ENCODE results near the gene DDIAS. TPM values are rescaled to one million over a fixed set of nuclear protein-coding genes. Genes with fewer than 3 reads are reported as not detected.

Gene DDIAS
- total RNA-seq, 2 donors from 2014 or later = 1.2 TPM; not detected in 1

DNA sequence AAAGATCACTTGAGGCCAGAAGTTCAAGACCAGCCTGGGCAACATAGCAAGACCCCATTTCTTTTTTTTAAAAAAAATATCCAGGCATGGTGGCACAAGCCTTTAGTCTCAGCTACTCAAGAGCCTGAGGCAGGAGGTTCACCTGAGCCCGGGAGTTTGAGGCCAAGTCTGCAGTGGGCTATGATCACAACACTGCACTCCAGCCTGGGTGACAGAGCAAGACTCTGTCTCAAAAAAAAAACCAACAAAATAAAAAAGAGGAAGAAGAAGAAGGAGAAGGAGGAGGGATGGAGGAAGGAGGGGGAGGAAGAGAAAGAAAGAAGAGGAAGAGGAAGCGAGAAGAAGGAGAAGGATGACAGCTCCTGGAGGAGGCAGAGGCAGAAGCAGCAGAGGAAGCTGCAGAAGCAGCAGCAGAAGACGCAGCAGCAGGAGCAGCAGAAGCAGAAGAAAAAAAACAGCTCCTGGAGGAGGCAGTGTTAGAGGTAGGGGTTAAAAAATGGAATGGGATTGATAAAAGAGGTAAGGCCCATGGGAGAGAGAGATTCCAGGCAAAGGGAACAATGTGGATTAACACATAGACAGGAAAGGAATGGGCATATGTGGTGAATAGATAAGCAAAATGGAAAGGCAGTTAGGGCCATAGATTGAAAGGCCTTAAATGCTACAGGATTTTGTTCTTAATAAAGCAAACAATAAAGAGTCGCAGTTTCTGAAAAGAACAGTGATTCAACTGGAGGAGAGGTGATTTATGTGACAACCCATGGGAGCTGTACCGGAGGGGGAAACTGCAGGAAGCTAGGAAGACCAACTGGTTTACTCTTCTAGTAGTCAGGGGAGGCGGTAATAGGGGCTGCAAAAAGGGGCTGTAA lies 12.2 kb upstream of the DDIAS start:
- TF ChIP-seq, protein P1, sequence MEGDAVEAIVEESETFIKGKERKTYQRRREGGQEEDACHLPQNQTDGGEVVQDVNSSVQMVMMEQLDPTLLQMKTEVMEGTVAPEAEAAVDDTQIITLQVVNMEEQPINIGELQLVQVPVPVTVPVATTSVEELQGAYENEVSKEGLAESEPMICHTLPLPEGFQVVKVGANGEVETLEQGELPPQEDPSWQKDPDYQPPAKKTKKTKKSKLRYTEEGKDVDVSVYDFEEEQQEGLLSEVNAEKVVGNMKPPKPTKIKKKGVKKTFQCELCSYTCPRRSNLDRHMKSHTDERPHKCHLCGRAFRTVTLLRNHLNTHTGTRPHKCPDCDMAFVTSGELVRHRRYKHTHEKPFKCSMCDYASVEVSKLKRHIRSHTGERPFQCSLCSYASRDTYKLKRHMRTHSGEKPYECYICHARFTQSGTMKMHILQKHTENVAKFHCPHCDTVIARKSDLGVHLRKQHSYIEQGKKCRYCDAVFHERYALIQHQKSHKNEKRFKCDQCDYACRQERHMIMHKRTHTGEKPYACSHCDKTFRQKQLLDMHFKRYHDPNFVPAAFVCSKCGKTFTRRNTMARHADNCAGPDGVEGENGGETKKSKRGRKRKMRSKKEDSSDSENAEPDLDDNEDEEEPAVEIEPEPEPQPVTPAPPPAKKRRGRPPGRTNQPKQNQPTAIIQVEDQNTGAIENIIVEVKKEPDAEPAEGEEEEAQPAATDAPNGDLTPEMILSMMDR (IDR thresholded peaks at IDR 0.05) = no peak
- no peaks in the 10 kb centered on the region for H3K4me1 ChIP-seq (ENCODE audit: control insufficient read depth in 1 of 2, low read depth in 2 of 2)
- no peak overlapping the region for H3K4me3 ChIP-seq
- no peak for ATAC-seq (ENCODE audit: insufficient number of reproducible peaks, low FRiP score, low read depth)
- no peaks in the 10 kb centered on the region for H3K27me3 ChIP-seq (replicated peaks; ENCODE audit: insufficient read depth)
- H3K9me3 ChIP-seq = no peaks in the 10 kb centered on the region
- DNase-seq (ENCODE audit: low spot score) = no peak
- no peak overlapping the region for H3K27ac ChIP-seq
- no peaks in the 10 kb centered on the region for H3K36me3 ChIP-seq

DNA sequence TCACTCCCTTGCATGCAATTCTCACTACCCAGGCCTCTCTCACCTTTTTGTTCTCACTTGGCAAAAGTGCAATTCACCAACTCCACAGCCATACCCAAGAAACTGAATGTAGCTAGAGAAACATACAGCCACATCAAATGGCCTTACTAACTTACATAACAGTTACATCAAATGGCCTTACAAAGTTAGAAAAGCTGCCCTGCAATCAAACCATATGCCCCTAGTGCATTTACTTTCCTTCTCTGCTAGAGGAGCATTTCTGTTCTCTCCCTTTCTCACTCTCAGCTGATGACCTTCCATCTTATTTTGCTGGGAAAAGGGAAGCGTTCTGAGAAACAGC lies 11.6 kb upstream of the DDIAS start:
- ATAC-seq (ENCODE audit: insufficient number of reproducible peaks, low FRiP score, low read depth) (no peak), DNase-seq (ENCODE audit: low spot score) (no peak)
- no peak overlapping the region for H3K4me3 ChIP-seq
- H3K27me3 ChIP-seq (replicated peaks; ENCODE audit: insufficient read depth) = no peaks in the 10 kb centered on the region
- H3K9me3 ChIP-seq = no peaks in the 10 kb centered on the region
- no peaks in the 10 kb centered on the region for H3K4me1 ChIP-seq (ENCODE audit: control insufficient read depth in 1 of 2, low read depth in 2 of 2)
- no peaks in the 10 kb centered on the region for H3K36me3 ChIP-seq
- no peak overlapping the region for H3K27ac ChIP-seq
- TF ChIP-seq, protein P1 (IDR thresholded peaks at IDR 0.05) = no peak

DNA sequence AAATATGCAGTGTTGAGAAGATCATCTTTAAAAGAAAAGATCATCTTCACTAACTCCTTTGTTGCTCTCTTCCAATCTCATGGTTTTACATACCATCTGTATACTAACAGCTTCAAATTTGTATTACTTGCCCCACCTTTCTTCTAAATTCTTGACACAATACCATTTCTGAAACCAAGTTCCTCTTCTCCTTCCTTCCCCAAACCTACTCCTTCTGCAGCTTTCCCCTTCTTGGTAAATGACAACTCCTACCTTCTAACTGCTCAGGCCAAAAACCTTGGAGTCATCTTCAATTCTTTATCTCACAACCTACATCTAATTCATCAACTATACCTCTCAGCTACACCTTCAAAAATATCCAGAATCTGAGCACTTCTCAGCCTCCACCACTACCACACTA lies 10.6 kb upstream of the DDIAS start:
- DNase-seq (ENCODE audit: low spot score) = no peak
- ATAC-seq (ENCODE audit: insufficient number of reproducible peaks, low FRiP score, low read depth) = no peak
- no peaks in the 10 kb centered on the region for H3K4me1 ChIP-seq (ENCODE audit: control insufficient read depth in 1 of 2, low read depth in 2 of 2)
- TF ChIP-seq, protein P1 (IDR thresholded peaks at IDR 0.05) = no peak
- H3K9me3 ChIP-seq = no peaks in the 10 kb centered on the region
- no peaks in the 10 kb centered on the region for H3K36me3 ChIP-seq
- no peaks in the 10 kb centered on the region for H3K27me3 ChIP-seq (replicated peaks; ENCODE audit: insufficient read depth)
- H3K4me3 ChIP-seq = no peak overlapping the region
- no peak overlapping the region for H3K27ac ChIP-seq

DNA sequence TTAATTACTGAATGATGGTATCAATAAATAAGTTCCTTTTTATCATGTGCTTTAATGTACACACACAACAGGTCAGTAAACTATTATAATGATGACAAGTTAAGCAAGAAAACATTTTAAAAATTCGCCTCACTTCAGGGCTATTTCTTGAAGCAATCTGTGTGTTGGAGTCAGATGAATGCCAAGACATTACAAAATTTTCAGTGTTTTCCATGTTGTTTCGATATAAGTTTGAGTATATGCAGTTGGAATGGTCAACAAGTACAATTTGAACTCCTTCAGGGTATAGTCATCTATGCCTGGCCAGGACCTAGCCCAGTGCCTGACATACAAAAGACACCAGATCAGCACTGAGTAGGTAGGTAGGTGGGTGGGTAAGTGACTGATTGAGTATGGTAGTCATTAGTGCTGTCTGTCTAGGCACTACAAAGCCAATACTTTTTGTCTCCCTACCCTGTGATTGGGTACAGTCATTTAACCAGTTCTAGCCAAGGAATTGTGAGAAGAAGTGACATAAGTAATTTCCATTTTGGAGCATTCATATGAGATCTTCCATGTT lies 8.8 kb upstream of the DDIAS start:
- ATAC-seq (ENCODE audit: insufficient number of reproducible peaks, low FRiP score, low read depth) (no peak), DNase-seq (ENCODE audit: low spot score) (no peak)
- no peaks in the 10 kb centered on the region for H3K36me3 ChIP-seq
- no peak overlapping the region for H3K27ac ChIP-seq
- H3K27me3 ChIP-seq (replicated peaks; ENCODE audit: insufficient read depth) = no peaks in the 10 kb centered on the region
- TF ChIP-seq, protein P1 (IDR thresholded peaks at IDR 0.05) = no peak
- H3K4me1 ChIP-seq (ENCODE audit: control insufficient read depth in 1 of 2, low read depth in 2 of 2) = peaks cover 0 to under 1% of the 10 kb centered on the region in 2 donors
- H3K4me3 ChIP-seq = no peak overlapping the region
- no peaks in the 10 kb centered on the region for H3K9me3 ChIP-seq

DNA sequence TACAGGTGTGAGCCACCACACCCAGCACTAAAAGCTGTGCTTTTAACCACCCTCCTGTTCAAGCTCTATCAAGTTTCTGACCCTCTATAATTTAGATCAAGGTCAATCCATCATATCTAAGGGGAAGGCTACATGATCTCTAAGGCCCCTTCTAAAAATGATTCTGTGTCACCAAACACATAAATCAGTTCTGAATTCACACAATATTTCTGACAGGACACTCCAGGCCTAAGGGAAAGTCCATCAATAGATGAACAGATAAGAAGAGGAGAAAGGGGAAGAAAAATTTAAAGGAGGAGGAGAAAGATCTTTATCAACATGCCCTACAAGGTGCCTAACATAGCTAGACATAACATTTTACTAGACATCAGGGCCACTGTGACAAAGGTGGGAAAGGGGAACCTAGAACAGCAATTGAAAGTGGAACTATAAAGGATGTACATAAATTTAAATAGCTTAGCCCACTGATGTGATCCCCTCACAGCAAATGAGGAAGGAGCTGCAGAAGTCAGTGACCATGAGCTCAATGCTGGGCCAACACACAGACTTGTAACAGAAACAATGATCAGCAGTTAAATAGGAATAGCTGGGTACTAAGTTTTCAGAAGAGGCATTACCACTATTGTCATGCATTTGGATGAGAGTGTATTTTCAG lies 6.0 kb upstream of the DDIAS start:
- Histone ChIP-seq H3K36me3 (no peaks in the 10 kb centered on the region), H3K4me1 (ENCODE audit: control insufficient read depth in 1 of 2, low read depth in 2 of 2) (peaks cover 8 to 21% of the 10 kb centered on the region in 2 donors), H3K9me3 (no peaks in the 10 kb centered on the region), H3K27me3 (replicated peaks; ENCODE audit: insufficient read depth) (no peaks in the 10 kb centered on the region), H3K27ac (no peak overlapping the region), H3K4me3 (no peak overlapping the region)
- no peak for ATAC-seq (ENCODE audit: insufficient number of reproducible peaks, low FRiP score, low read depth)
- DNase-seq (ENCODE audit: low spot score) = no peak
- TF ChIP-seq, protein P1 (IDR thresholded peaks at IDR 0.05) = no peak
